GM23338 (cell line): ENCODE results near the gene MTREX.

Experiments
- EZH2 ChIP-seq: fragments of 200-600 bp; sonication (generic); IDR thresholded peaks from one replicate; pipeline ENCODE4 v1.8.0; 2017; ENCODE audit warnings: antibody characterized with exemption, mild to moderate bottlenecking, low read depth; ENCODE audit not compliant: unreplicated experiment
- TF ChIP-seq, protein P1 (sequence below), 2 experiments: fragments of 200-600 bp in 1 of 2; sonication (generic) in 1 of 2; conservative IDR thresholded peaks; 2 replicates each; pipeline versions ENCODE4 v1.5.1 to v1.6.1; 2016 to 2017; ENCODE audit warnings: antibody characterized with exemption in 2 of 2, low read depth in 2 of 2, mild to moderate bottlenecking in 2 of 2, moderate library complexity in 1 of 2

GRCh38 chr5:55289808-55290207 is 18.0 kb upstream of the MTREX start:
- TF ChIP-seq, protein P1, sequence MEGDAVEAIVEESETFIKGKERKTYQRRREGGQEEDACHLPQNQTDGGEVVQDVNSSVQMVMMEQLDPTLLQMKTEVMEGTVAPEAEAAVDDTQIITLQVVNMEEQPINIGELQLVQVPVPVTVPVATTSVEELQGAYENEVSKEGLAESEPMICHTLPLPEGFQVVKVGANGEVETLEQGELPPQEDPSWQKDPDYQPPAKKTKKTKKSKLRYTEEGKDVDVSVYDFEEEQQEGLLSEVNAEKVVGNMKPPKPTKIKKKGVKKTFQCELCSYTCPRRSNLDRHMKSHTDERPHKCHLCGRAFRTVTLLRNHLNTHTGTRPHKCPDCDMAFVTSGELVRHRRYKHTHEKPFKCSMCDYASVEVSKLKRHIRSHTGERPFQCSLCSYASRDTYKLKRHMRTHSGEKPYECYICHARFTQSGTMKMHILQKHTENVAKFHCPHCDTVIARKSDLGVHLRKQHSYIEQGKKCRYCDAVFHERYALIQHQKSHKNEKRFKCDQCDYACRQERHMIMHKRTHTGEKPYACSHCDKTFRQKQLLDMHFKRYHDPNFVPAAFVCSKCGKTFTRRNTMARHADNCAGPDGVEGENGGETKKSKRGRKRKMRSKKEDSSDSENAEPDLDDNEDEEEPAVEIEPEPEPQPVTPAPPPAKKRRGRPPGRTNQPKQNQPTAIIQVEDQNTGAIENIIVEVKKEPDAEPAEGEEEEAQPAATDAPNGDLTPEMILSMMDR (conservative IDR thresholded peaks at IDR 0.05; ENCODE audit: low read depth in 2 of 2): no peak
- TF ChIP-seq EZH2: no peak
